HG02885 (cell line): ENCODE data around the gene SMAGP.

Experiments used
- ATAC-seq: cut with Tn5 transposase; IDR thresholded peaks from one replicate; pipeline ENCODE4 v1.9.1; 2021; ENCODE audit warnings: mild to moderate bottlenecking; ENCODE audit not compliant: unreplicated experiment, poor library complexity

Gene SMAGP

DNA sequence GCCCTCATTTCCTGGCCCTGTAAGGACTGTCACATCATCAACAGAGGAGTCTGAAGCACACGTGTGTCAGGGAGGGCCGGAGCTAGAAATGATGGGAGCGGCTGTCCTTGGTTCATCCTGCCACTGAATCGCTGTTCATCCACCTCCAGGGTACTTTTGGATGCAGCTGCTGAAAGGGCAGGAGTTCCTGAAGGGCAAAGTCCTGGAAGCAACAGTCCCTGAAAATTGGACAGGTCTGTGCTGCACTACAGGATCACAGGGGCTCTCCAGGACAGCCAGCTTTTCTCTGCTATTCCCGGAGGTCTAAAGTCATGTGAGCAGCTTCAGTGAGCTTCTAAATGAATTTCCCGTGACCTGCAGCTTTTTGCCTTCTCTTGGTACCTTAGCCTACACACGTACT is 70.1 kb downstream of the SMAGP start:
- ATAC-seq, result no peak

DNA sequence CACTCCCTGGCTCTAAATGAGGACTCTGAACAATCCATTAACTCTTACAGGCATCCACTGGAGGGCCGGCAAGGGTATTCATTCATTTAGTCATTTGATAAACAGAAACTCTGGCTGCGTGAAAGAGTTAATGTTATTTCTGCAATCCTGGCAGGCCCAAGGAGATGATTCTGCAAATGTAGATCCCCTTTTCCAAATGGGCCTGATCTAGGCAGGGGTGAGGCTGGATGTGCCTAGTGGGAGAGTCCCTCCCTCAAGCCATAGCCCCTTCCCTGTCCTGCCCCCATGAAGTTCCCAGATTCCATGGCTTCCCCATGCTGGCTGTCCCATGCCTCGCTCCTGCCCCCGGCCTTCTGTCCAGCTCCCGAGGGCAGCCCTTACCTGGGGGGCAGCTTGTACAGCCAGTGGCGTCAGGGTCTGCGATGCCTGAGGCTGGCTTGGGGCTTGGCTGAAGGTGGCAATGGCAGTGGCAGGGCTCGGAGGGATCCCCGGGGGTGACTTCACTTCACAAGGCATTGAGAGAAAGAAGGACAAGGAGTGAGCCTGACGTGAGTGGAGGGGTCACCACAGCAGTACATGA is 70.8 kb downstream of the SMAGP start:
- ATAC-seq, result no peak

DNA sequence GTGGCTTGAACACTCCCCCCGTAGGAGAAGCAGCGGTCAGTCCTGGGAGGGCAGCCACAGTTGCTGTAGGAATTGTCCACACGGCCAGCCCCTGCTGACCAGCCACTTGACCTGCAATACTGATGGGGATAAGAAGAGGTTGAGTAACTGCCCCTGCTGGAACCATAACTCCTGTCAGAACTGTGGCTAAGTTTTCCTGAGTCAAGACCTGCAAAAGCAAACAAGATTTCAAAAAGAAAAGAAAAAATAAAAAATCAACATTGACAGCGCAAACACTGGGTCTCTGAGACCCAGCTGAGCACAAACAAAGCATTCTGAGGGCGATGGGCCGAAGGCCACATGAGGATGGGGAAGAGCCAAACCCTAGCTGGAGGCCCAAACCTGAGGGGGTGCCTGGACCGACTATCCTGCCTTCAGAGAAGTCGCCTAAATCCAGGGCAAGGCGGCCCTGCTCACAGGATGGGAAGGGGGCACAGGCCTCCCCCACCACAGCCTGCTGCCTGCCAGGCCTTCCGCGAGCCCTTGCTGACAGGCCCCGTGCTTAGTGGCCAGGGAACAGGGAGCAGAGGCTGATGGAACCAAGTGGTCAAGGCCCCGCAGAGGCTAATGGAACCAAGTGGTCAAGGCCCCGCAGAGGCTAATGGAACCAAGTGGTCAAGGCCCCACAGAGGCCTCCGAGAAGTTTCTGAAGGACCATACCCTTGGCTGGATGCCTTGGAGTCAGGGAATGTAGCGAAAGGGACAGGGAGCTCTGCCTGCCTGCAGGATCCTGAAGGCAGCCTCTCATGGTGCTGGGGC is 71.4 kb downstream of the SMAGP start:
- ATAC-seq, result no peak

DNA sequence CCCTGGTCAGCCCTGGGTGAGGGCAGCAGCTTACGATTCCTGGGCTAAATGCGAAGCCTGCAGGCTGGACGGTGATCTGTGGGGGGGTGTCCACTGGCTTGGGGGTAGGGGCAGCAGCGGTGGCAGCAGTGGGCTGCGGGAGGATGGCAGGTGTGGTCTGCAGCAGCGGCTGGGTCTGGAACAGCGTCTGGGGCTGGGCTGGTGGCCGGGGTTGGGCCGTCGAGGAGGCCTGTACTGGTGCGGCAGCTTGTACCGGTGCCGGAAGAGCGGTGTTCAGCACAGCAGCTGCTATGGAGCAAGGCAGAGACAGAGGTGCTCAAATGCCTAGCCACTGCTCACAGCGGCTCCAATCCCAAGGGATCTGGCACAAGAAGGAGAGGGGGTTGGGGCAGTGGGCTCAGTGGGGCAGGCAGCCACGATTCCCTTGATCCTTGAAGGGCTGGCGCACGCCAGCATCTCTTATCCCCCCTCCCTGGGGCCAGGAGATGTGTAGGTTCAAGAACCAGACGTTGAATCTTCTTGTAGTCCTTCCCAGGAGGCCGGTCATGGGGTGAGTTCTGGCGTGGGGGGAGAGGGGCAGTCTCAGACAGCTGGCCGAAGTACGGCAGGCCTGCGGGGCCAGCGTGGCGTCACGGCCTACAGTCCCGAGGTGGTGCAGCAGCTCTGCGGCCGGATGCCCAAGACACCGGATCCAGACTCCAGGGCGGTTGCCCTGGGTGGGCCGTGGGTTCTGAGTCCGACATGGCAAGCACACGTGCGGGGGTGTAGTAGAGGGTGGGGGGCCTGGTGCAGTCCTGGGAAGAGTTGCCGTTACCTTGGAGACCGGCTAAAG is 72.3 kb downstream of the SMAGP start:
- ATAC-seq, result no peak

DNA sequence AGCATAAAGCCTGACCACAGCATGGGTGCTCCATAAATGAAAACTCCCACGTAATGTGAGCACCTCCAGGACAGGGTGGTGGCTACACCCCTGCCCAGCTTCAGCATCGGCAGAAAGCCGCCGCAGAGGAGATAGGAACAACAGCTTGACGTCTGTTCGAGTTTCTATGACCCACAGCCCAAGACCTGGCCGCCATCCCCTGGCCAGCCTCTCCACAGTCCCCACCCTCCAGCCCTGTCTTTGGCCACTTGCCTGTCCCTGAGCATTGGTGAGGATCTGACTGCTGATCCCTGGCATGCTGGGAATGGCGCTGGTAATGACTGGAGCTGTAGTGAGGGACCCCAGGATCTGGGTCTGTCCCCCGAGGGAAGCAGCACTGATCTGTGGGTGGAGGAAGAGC is 73.7 kb downstream of the SMAGP start:
- no peak for ATAC-seq

DNA sequence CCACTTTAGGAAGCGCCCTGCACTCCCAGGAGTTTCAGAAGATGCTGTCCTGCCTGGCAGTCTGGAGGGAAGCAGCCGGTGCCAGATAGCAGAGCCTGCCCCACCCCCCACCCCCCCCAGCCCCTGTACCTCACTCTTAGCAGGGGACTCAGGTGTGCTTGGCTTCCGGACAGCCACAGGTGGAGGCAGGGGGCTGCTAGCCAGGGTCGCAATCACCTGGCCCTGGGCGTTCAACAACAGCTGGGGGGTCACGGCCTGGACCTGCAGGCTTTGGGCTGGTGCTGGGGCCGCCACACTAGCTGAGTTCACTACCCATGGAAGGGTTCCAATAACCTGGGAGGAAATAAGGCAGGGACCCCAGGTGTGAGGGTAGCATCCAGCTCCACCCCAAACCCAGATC is 74.4 kb downstream of the SMAGP start:
- ATAC-seq, result no peak
